Fibroblast of skin of scalp (primary cell): ENCODE results near the gene SHROOM4.

Experiments
- DNase-seq: peaks from one replicate; pipeline ENCODE4 v3.0.0-alpha.2; 2013

The SHROOM4 gene

DNA sequence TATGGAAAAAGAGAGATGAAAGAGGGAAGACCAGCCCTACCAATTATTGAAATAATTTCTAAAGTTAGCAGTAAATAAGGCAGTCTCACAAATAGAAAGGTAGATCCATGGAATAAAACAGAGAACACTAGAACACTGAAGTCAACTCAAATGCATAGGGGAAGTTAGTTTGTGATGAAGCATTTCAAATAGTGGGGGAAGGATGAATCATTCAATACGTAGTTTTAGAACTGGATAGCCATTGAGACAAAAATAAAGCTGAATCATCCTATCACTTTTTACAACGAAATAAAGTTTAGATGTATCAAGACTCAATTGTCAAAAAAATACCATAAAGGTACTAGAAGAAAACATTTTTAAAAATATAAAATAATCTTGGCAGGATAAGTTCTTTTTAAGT, 200.1 kb downstream of the SHROOM4 start:
- DNase-seq: no peak

DNA sequence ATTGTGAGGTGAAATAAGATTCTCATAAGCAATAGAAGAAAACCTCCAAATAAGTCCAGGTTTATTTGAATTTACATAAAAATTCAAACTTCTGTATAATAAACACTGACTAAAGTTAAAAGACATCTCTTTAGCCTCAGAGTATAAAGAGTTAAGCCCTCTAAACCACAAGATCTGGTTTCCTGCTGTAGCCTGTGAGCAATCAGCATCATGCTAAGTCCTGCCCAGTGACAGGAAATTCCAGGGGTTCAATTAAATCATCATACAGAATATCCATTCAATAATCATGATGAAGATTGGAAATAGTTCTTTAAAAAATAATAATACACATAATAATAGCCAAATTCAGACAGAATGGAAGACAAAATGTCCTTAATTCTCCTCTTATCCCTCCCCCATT, 204.2 kb downstream of the SHROOM4 start:
- peak; percentile 7 for DNase-seq

DNA sequence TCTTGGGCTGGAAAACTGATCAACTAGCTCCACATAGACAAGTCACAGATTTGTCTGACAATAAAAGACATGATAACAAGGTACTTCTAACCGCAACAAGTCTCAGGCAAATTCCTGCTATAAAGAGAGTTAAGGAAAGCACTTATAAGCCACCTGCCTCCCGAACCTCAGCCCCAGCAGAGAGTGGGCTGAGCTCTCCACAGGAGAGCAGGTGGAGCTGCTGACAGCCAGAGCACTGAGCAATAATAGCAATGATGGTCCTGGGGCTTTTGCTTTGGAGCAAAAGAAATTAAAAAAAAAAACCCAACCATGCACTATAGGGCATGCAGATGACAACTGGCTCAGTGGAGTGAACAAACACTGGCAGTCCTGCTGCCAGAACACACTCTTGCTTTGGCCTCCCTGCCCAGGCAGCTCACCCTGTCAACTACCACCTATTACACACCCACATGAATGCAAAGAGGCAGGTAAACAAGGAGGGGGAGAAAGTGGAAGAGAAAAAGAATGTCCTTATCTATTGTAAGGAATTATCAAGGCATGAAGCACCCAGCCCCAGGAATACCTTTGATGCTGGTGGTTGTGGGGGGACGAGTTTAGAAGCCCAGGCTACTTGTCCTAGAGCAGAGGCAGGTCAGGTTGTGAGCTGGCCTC, 207.6 kb downstream of the SHROOM4 start:
- DNase-seq: no peak

DNA sequence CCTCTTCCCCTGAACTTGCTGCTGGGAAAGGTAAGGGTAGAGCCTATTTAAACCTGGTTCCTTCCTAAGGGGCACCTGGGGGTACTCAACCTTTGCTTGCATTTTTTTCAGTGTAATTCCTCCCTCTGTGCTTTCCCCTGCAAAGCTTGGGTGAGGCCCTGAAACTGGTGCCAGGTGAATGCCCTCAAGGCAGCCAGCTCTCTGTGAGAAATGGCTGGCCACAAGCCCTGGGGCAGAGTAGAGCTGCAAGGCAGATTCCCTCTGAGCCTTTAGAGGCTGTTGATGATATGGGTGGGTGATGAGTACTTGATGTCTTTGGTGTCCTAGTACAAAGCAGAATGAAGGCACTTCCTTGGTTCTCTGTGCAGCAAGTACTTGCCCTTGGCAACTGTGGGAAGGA, 217.9 kb downstream of the SHROOM4 start:
- DNase-seq: no peak

DNA sequence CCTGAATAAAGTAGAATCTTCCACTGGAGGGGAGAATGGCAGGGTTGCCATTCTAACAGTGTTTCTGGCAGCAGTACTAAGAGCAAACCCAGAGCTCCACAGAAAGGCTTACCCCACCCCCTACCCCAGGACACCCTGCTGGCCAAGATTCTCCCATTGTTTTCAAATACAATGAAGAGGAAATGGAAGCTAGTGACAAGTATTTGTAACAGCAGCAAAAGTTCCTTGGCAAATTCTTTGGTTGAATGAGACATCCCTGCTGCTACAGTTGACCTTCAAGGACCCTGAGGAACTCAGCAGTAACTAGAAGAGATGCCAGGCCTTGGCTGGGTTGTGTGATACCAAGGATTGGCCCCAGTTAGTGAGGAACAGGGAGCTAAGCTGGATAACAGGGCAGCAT, 219.2 kb downstream of the SHROOM4 start:
- no peak for DNase-seq

DNA sequence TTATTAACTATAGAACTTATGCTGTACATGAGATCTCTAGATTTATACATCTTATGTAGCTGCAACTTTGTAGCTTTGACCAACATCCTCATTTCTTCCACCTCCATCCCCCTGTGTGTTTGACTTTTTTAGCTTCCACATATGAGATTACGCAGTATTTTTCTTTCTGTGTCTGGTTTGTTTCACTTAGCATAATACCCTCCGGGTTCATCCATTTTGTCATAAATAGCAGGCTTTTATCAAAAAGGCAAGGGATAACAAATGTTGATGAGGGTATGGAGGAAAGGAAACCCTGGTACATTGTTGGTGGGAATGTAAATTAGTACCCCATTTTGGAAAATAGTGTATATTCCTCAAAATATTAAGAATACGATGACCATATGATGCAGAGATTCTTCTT, 227.0 kb downstream of the SHROOM4 start:
- no peak for DNase-seq

DNA sequence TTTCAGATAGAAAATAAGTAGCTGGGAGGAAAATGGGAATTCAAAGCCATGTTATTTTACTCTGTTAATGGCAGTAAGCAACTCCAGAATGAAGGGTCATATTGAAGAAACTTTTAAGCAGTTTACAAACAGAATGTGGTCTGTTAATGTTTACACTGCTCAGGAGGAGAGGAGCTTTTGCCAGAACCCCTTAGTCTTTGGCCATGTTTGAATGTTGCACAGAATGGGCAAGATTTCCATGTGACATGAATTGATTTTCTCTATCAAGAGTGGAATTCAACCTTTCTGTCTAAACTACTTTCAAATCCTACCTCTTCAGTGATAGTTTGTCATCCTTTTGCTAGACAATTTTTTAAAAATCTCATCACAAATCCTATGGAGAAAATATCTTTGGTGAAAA, 227.6 kb downstream of the SHROOM4 start:
- DNase-seq: no peak

DNA sequence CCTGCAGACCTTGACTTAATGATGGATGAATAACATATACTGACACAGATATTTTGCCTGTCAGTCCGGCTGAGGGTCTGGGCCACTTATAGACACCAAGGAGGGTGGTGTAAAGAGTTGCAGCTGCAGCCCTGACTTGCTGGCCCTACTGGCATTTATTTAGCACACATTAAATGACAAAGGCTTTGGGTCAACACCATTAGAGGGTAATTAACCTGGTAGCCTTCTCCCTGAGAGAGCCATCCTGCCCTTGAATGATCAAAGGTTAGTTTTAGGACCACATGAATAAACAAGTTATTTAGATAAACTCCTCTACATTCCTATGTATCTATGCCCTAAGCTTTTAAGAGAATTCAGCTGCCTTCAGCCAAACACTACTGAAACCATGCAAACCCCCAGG, 232.6 kb downstream of the SHROOM4 start:
- no peak for DNase-seq

DNA sequence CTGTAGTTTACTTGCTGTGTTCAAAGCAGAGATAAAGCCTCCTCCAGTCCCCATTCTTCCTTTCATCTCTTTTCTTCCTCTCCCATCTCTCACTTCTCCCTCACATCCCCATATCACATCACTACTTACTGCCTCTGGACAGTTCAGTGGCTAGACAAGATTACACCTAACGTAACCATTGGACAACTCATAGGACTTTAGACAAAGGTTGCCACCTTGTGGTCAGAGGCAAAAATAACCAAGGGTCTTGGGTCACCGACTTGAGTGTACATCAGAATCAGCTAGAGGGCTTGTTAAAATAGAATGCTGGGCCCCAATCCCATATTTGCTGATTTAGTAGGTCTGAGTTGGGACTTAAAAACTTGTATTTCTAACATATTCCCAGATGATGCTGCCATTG, 234.0 kb downstream of the SHROOM4 start:
- DNase-seq: peak; percentile 49

DNA sequence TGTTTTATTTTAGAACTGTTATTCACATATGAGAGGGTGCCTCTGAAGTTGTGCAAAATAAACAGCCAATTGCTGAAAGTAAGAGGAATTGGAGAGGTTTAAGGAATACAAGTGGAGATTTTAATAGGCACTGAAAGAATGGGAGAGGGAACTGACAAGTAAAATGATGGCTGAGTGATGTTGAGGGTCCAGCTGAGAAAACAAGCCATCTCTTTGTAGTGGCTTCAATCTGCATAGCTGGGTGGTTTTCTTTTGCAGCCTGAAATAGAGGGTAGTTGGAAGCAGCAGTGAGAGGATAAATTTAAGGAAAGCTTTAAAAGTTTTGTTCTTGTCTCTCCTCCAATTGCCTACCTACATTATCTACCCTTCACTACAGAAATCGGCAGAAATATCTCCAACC, 236.7 kb downstream of the SHROOM4 start:
- DNase-seq: no peak

DNA sequence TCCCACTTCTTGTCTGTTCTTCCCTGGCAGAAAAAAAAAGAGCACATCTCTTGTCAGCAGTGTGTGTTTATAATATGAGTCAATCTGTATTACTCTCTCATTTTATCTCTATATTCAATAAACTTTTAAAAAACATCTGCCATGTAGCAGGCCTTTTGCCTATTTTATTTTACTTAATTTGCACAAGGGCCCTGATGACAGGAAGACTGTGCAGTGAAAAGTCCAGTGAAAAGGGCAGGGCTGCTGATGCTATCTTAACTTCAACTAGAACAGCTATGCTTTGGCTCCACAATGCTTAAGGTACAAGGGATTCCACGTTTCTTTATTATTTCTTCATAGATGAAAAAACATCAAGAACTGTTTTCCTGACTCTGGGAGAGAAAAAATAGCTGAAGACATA, 246.4 kb downstream of the SHROOM4 start:
- no peak for DNase-seq

DNA sequence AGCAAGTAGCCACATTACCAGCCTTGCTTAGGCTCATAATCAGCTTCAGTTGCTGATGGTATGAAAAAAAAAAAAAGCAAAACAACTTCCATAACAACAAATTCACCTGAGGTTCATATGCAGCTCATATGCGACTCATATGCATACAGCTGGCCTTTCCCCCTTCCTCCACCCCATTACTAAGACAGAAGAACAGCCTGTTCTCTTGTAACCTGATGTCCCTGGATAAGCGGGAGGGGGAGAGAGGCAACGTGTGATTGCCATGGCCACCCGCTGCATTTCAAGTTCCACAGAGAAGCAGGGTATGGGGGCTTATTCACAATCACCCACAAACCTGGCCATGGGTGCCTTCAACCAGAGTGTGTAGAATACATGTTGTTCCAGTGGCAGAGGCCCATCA, 248.3 kb downstream of the SHROOM4 start:
- DNase-seq: no peak
